Effector memory CD4-positive, alpha-beta T cell (primary cell): ENCODE data around the gene STOML1.

ENCODE experiments used
- DNase-seq, 3 donors: peaks; one replicate each; pipeline ENCODE4 v3.0.0-alpha.2; 2020
- H3K27ac ChIP-seq: 2 replicates; pipeline ENCODE4 v1.7.0; 2013; ENCODE audit warnings: mild to moderate bottlenecking, low read length, moderate library complexity; ENCODE audit not compliant: insufficient read depth, poor library complexity, severe bottlenecking
- H3K27me3 ChIP-seq: replicated peaks from 2 replicates; pipeline ENCODE4 v1.7.0; 2013; ENCODE audit warnings: mild to moderate bottlenecking, low read length; ENCODE audit not compliant: insufficient read depth, control insufficient read depth, poor library complexity, severe bottlenecking
- H3K36me3 ChIP-seq: 2 replicates; pipeline ENCODE4 v1.7.0; 2013; ENCODE audit warnings: mild to moderate bottlenecking, low read length, moderate library complexity; ENCODE audit not compliant: control insufficient read depth, insufficient read depth
- H3K4me1 ChIP-seq: 2 replicates; pipeline ENCODE4 v1.7.0; 2013; ENCODE audit warnings: low read length, mild to moderate bottlenecking; ENCODE audit not compliant: control insufficient read depth, insufficient read depth, poor library complexity, severe bottlenecking
- H3K4me3 ChIP-seq: 2 replicates; pipeline ENCODE4 v1.7.0; 2013; ENCODE audit warnings: low read length, low read depth, mild to moderate bottlenecking; ENCODE audit not compliant: insufficient read depth, poor library complexity, severe bottlenecking
- H3K9me3 ChIP-seq: 2 replicates; pipeline ENCODE4 v1.7.0; 2013; ENCODE audit warnings: mild to moderate bottlenecking, low read length, moderate library complexity; ENCODE audit not compliant: control insufficient read depth

Gene STOML1

GRCh38 chr15:74035121-74036017, 43.3 kb upstream of the STOML1 start:
- Histone ChIP-seq H3K4me1 (no peaks in the 10 kb centered on the region), H3K9me3 (no peaks in the 10 kb centered on the region), H3K4me3 (no peak overlapping the region), H3K27ac (no peak overlapping the region), H3K36me3 (peaks cover 57% of the 10 kb centered on the region), H3K27me3 (no peaks in the 10 kb centered on the region)
- DNase-seq: no peak

GRCh38 chr15:74034206-74034755, 42.2 kb upstream of the STOML1 start:
- Histone ChIP-seq H3K4me3 (no peak overlapping the region), H3K27ac (no peak overlapping the region), H3K9me3 (no peaks in the 10 kb centered on the region), H3K27me3 (no peaks in the 10 kb centered on the region), H3K4me1 (no peaks in the 10 kb centered on the region), H3K36me3 (peaks cover 64% of the 10 kb centered on the region)
- no peak for DNase-seq

GRCh38 chr15:74032606-74033561, 40.8 kb upstream of the STOML1 start:
- no peak for DNase-seq
- H3K27me3 ChIP-seq: no peaks in the 10 kb centered on the region
- no peak overlapping the region for H3K27ac ChIP-seq
- no peak overlapping the region for H3K4me3 ChIP-seq
- H3K36me3 ChIP-seq: peaks cover 63% of the 10 kb centered on the region
- H3K9me3 ChIP-seq: no peaks in the 10 kb centered on the region
- H3K4me1 ChIP-seq: no peaks in the 10 kb centered on the region

GRCh38 chr15:74032046-74032445, 40.0 kb upstream of the STOML1 start:
- no peak for DNase-seq
- no peak overlapping the region for H3K27ac ChIP-seq
- H3K36me3 ChIP-seq: peaks cover 61% of the 10 kb centered on the region
- no peaks in the 10 kb centered on the region for H3K9me3 ChIP-seq
- no peaks in the 10 kb centered on the region for H3K4me1 ChIP-seq
- H3K27me3 ChIP-seq: no peaks in the 10 kb centered on the region
- H3K4me3 ChIP-seq: no peak overlapping the region

- DNase-seq: no peak
- H3K9me3 ChIP-seq: no peaks in the 10 kb centered on the region
- no peak overlapping the region for H3K4me3 ChIP-seq
- H3K27ac ChIP-seq: no peak overlapping the region
- no peaks in the 10 kb centered on the region for H3K4me1 ChIP-seq
- H3K36me3 ChIP-seq: peaks cover 53% of the 10 kb centered on the region
- no peaks in the 10 kb centered on the region for H3K27me3 ChIP-seq
Observed at GRCh38 chr15:74028646-74029045, 36.6 kb upstream of the STOML1 start.

GRCh38 chr15:74027688-74028087, 35.6 kb upstream of the STOML1 start:
- Histone ChIP-seq H3K4me1 (no peaks in the 10 kb centered on the region), H3K4me3 (no peak overlapping the region), H3K36me3 (peaks cover 53% of the 10 kb centered on the region), H3K27me3 (no peaks in the 10 kb centered on the region), H3K27ac (no peak overlapping the region), H3K9me3 (no peaks in the 10 kb centered on the region)
- no peak for DNase-seq

- H3K27ac ChIP-seq: no peak overlapping the region
- H3K4me3 ChIP-seq: no peak overlapping the region
- no peaks in the 10 kb centered on the region for H3K9me3 ChIP-seq
- no peaks in the 10 kb centered on the region for H3K4me1 ChIP-seq
- peaks cover 55% of the 10 kb centered on the region for H3K36me3 ChIP-seq
- DNase-seq: no peak
- no peaks in the 10 kb centered on the region for H3K27me3 ChIP-seq
Observed at GRCh38 chr15:74025436-74025835, 33.3 kb upstream of the STOML1 start.

- H3K9me3 ChIP-seq: no peaks in the 10 kb centered on the region
- no peak for DNase-seq
- no peaks in the 10 kb centered on the region for H3K4me1 ChIP-seq
- peaks cover 52% of the 10 kb centered on the region for H3K36me3 ChIP-seq
- H3K27ac ChIP-seq: no peak overlapping the region
- no peaks in the 10 kb centered on the region for H3K27me3 ChIP-seq
- H3K4me3 ChIP-seq: no peak overlapping the region
Observed at GRCh38 chr15:74024687-74025086, 32.6 kb upstream of the STOML1 start.

GRCh38 chr15:74022706-74023470, 30.8 kb upstream of the STOML1 start:
- Histone ChIP-seq H3K36me3 (peaks cover 48% of the 10 kb centered on the region), H3K4me3 (no peak overlapping the region), H3K27me3 (no peaks in the 10 kb centered on the region), H3K4me1 (peaks cover 4% of the 10 kb centered on the region), H3K27ac (no peak overlapping the region), H3K9me3 (no peaks in the 10 kb centered on the region)
- no peak for DNase-seq
